Ovary (tissue), 3 donors: Measurements from ENCODE around the gene BAHCC1.

ENCODE experiments used
- CTCF ChIP-seq, 3 donors: fragments of 450-650 bp in 2 of 3; fragments of 200-600 bp in 1 of 3; IDR thresholded peaks; one replicate each; pipeline versions ENCODE4 v1.5.1 to v1.8.0; 2016 to 2022; ENCODE audit warnings: antibody characterized with exemption in 3 of 3, mild to moderate bottlenecking in 1 of 3
- EP300 ChIP-seq: sonication (generic); formaldehyde crosslinking; IDR thresholded peaks from one replicate; pipeline ENCODE4 v1.6.1; 2017; ENCODE audit warnings: antibody characterized with exemption
- donor health status: DM: no; HTN: no; CAD: no.

GRCh38 chr17:81354954-81355347, 40.3 kb upstream of the BAHCC1 start:
- TF ChIP-seq EP300 (no peak), CTCF (IDR thresholded peaks at IDR 0.05) (no peak)
